Measurements from ENCODE around the gene PCP2.

GRCh38 chr19:7582446-7582845 is 51.1 kb downstream of the PCP2 start:
- TF ChIP-seq CTCF (IDR thresholded peaks at IDR 0.05), result no peak
- no peak for TF ChIP-seq POLR2A (IDR thresholded peaks at IDR 0.05)

All from esophagus squamous epithelium (tissue), 4 donors.